H9 (cell line): ENCODE results near the gene SPRED2. TPM values are rescaled to one million over a fixed set of nuclear protein-coding genes. Genes with fewer than 3 reads are reported as not detected.

Experiments used
- DNase-seq: peaks from one replicate; pipeline ENCODE4 v3.0.0-alpha.2; 2017
- H2AFZ ChIP-seq: one replicate; pipeline ENCODE4 v1.6.1; 2013; ENCODE audit warnings: mild to moderate bottlenecking, low read length, control low read depth, moderate library complexity
- H2AK5ac ChIP-seq: 2 replicates; pipeline ENCODE4 v1.6.1; 2013; ENCODE audit warnings: low read length, control low read depth, mixed read lengths; ENCODE audit not compliant: insufficient read length
- H2BK120ac ChIP-seq: one replicate; pipeline ENCODE4 v1.6.1; 2013; ENCODE audit warnings: low read depth, mild to moderate bottlenecking, low read length, control low read depth, inconsistent platforms; ENCODE audit not compliant: poor library complexity, severe bottlenecking
- H2BK12ac ChIP-seq: 2 replicates; pipeline ENCODE4 v1.6.1; 2013; ENCODE audit warnings: low read length, control low read depth, mixed read lengths, low read depth; ENCODE audit not compliant: insufficient read length
- H2BK15ac ChIP-seq: 2 replicates; pipeline ENCODE4 v1.6.1; 2013; ENCODE audit warnings: low read depth, low read length, control low read depth
- H2BK20ac ChIP-seq: one replicate; pipeline ENCODE4 v1.6.1; 2013; ENCODE audit warnings: low read depth, mild to moderate bottlenecking, low read length, control low read depth, inconsistent platforms; ENCODE audit not compliant: poor library complexity, severe bottlenecking
- H2BK5ac ChIP-seq: 2 replicates; pipeline ENCODE4 v1.6.1; 2013; ENCODE audit warnings: low read length, control low read depth, mixed read lengths; ENCODE audit not compliant: insufficient read length
- H3K14ac ChIP-seq: 2 replicates; pipeline ENCODE4 v1.6.1; 2013; ENCODE audit warnings: low read length, control low read depth; ENCODE audit not compliant: insufficient read depth
- H3K18ac ChIP-seq: 2 replicates; pipeline ENCODE4 v1.6.1; 2013; ENCODE audit warnings: low read depth, mild to moderate bottlenecking, mixed read lengths, low read length, control low read depth; ENCODE audit not compliant: insufficient read length
- H3K23ac ChIP-seq: 2 replicates; pipeline ENCODE4 v1.6.1; 2013; ENCODE audit warnings: low read length, control low read depth, mixed read lengths, low read depth; ENCODE audit not compliant: insufficient read length
- H3K23me2 ChIP-seq: 2 replicates; pipeline ENCODE4 v1.6.1; 2013; ENCODE audit warnings: low read depth, mild to moderate bottlenecking, mixed read lengths, low read length, control low read depth; ENCODE audit not compliant: insufficient read length, poor library complexity, severe bottlenecking
- H3K27ac ChIP-seq: 2 replicates; pipeline ENCODE4 v1.5.1; 2013; ENCODE audit warnings: low read length, control low read depth, mixed read lengths, low read depth; ENCODE audit not compliant: insufficient read length
- H3K27me3 ChIP-seq: 2 replicates; pipeline ENCODE4 v1.6.1; 2013; ENCODE audit warnings: low read length, control low read depth, inconsistent platforms; ENCODE audit not compliant: insufficient read depth
- H3K4ac ChIP-seq: 2 replicates; pipeline ENCODE4 v1.6.1; 2013; ENCODE audit warnings: low read depth, mild to moderate bottlenecking, control low read depth, inconsistent platforms, low read length, moderate library complexity
- H3K4me1 ChIP-seq: 2 replicates; pipeline ENCODE4 v1.6.1; 2013; ENCODE audit warnings: low read length, control low read depth, inconsistent platforms; ENCODE audit not compliant: insufficient read depth
- H3K4me2 ChIP-seq: 2 replicates; pipeline ENCODE4 v1.6.1; 2013; ENCODE audit warnings: low read length, control low read depth, mixed read lengths; ENCODE audit not compliant: insufficient read length, insufficient read depth
- H3K56ac ChIP-seq: 2 replicates; pipeline ENCODE4 v1.6.1; 2013; ENCODE audit warnings: low read depth, mild to moderate bottlenecking, mixed read lengths, low read length, control low read depth; ENCODE audit not compliant: insufficient read length
- H3K79me1 ChIP-seq: 2 replicates; pipeline ENCODE4 v1.6.1; 2013; ENCODE audit warnings: low read depth, mild to moderate bottlenecking, moderate library complexity, low read length, control low read depth, inconsistent platforms; ENCODE audit not compliant: insufficient read depth, poor library complexity, severe bottlenecking
- H3K79me2 ChIP-seq: 2 replicates; pipeline ENCODE4 v1.6.1; 2013; ENCODE audit warnings: low read length, control low read depth, inconsistent platforms; ENCODE audit not compliant: insufficient read depth
- H3K9ac ChIP-seq: 2 replicates; pipeline ENCODE4 v1.6.1; 2013; ENCODE audit warnings: low read length, control low read depth, mixed read lengths; ENCODE audit not compliant: insufficient read length; ENCODE audit errors: extremely low read depth
- H3K9me3 ChIP-seq: one replicate; pipeline ENCODE4 v1.6.1; 2013; ENCODE audit warnings: low read depth, low read length, inconsistent platforms; ENCODE audit not compliant: control insufficient read depth
- H3T11ph ChIP-seq: one replicate; pipeline ENCODE4 v1.6.1; 2013; ENCODE audit warnings: mild to moderate bottlenecking, low read length, control low read depth, inconsistent platforms
- H4K20me1 ChIP-seq: one replicate; pipeline ENCODE4 v1.6.1; 2013; ENCODE audit not compliant: control insufficient read depth, insufficient read length, insufficient read depth
- H4K5ac ChIP-seq: 2 replicates; pipeline ENCODE4 v1.6.1; 2013; ENCODE audit warnings: low read depth, mild to moderate bottlenecking, mixed read lengths, low read length, control low read depth; ENCODE audit not compliant: insufficient read length
- H4K8ac ChIP-seq: replicated peaks from 2 replicates; pipeline ENCODE4 v1.6.1; 2013; ENCODE audit warnings: low read length, control low read depth, mixed read lengths, low read depth; ENCODE audit not compliant: insufficient read length
- H4K91ac ChIP-seq: 2 replicates; pipeline ENCODE4 v1.6.1; 2013; ENCODE audit warnings: low read depth, mild to moderate bottlenecking, moderate library complexity, mixed read lengths, low read length, control low read depth; ENCODE audit not compliant: insufficient read length
- H3K27ac Mint-ChIP-seq, 3 experiments: 2 replicates in 2 of 3; 3 replicates in 1 of 3; pipeline ENCODE4 v1.8.0; 2020 to 2021; ENCODE audit warnings: mixed read lengths in 3 of 3, mild to moderate bottlenecking in 1 of 3, moderate library complexity in 1 of 3
- H3K27me3 Mint-ChIP-seq: 2 replicates; pipeline ENCODE4 v1.8.0; 2021; ENCODE audit warnings: low read depth, mild to moderate bottlenecking, moderate library complexity, mixed read lengths
- H3K36me3 Mint-ChIP-seq, 3 experiments: 2 replicates in 2 of 3; 3 replicates in 1 of 3; pipeline ENCODE4 v1.8.0; 2020 to 2021; ENCODE audit warnings: low read depth in 3 of 3, mixed read lengths in 3 of 3; ENCODE audit not compliant: insufficient read depth in 1 of 3
- H3K4me1 Mint-ChIP-seq, 2 experiments: 2 replicates each; pipeline ENCODE4 v1.8.0; 2020; ENCODE audit warnings: mixed read lengths in 2 of 2
- H3K4me3 Mint-ChIP-seq, 2 experiments: 2 replicates in 1 of 2; 3 replicates in 1 of 2; pipeline ENCODE4 v1.8.0; 2020 to 2021; ENCODE audit warnings: mild to moderate bottlenecking in 2 of 2, mixed read lengths in 2 of 2, moderate library complexity in 1 of 2
- H3K9me3 Mint-ChIP-seq, 2 experiments: 2 replicates in 1 of 2; 3 replicates in 1 of 2; pipeline ENCODE4 v1.8.0; 2020; ENCODE audit warnings: mild to moderate bottlenecking in 2 of 2, mixed read lengths in 2 of 2, moderate library complexity in 1 of 2
- WGBS: extraction: QIAGEN DNeasy Blood & Tissue Kit; methylation state at CpG from one replicate; pipeline ENCODE4 v1.1.7; 2013; ENCODE audit warnings: missing lambda C conversion rate, low lambda C conversion rate, mixed read lengths; ENCODE audit not compliant: insufficient read length; ENCODE audit errors: extremely low coverage; 5-methylcytosine and 5-hydroxymethylcytosine counted together
- total RNA-seq: library from RNA; stranded (reverse); gene quantifications from 2 replicates; pipeline ENCODE4 v1.2.1, GENCODE V29; 2021
- TF ChIP-seq, protein P1 (sequence below): fragments of 200-600 bp; sonication (generic); conservative IDR thresholded peaks from 3 replicates; pipeline ENCODE4 v1.8.0; 2021; ENCODE audit warnings: antibody characterized with exemption, mild to moderate bottlenecking

The SPRED2 gene
- total RNA-seq, 1 experiment from 2014 or later: 23.5 TPM

DNA sequence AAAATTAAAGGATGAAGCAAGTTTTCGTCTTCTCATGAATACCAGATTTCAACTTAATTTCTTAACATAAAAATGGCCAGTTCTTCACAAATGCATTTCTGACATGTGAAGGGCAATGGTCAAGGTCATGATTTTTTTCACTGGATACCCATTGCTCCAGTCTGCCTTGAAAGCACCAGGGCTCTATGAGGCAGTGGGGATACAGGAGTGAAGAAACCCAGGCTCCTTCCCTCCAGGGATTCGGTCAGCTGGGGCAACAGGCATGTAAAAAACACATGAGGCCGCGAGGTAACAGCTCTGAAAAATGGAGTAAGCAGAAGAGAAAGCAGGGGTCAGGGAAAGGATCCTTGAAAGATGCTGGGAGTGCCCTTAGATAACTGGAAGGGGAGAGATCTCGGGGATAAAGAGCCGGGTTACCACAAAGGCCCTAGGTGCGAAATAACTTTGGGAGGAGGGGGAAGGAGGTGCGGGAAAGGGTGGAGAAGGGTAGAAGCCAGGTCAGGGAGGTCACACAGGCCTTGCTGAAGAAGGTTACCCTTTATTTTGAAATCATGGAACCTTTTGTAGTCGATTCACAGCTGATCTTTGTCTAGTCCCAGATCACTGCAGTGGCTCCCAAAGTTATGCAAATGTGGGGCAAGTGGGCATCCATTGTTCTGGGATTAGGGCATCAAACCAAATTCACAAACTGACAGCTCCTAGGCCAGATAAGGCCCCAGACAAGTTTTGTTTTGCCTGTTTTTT is 5.2 kb upstream of the SPRED2 start:
- no peak overlapping the region for H3K9ac ChIP-seq
- peaks cover 7% of the 10 kb centered on the region; the same call in 1 of the 2 replicates for H3K4me1 ChIP-seq
- H3K27me3 ChIP-seq: peaks cover 10% of the 10 kb centered on the region; the same call in 1 of the 2 replicates
- no peak overlapping the region for H3K23ac ChIP-seq
- no peak overlapping the region for H2BK15ac ChIP-seq
- H3K79me1 ChIP-seq: no peaks in the 10 kb centered on the region
- DNase-seq: peak; percentile 61
- no peak overlapping the region for H2AFZ ChIP-seq
- peak overlapping the region; percentile 66 for H3K4me2 ChIP-seq
- no peak overlapping the region for H4K5ac ChIP-seq
- no peaks in the 10 kb centered on the region for H3K79me2 ChIP-seq
- H3K9me3 ChIP-seq: no peaks in the 10 kb centered on the region
- H2BK5ac ChIP-seq: no peak overlapping the region
- peak overlapping the region in 2 of 3 experiments; percentile 19 to 82; a peak in 3 of 7 replicates for H3K27ac Mint-ChIP-seq
- no peaks in the 10 kb centered on the region for H4K20me1 ChIP-seq
- H4K91ac ChIP-seq: no peak overlapping the region
- no peak overlapping the region for H3K18ac ChIP-seq
- no peak overlapping the region for H2BK120ac ChIP-seq
- H3K27ac ChIP-seq: no peak overlapping the region
- H2BK12ac ChIP-seq: no peak overlapping the region
- H2AK5ac ChIP-seq: no peak overlapping the region
- H2BK20ac ChIP-seq: no peak overlapping the region
- WGBS: no CpG with 5 or more reads among the region's 9 CpGs
- no peak overlapping the region for H3K14ac ChIP-seq
- peaks cover 50 to 57% of the 10 kb centered on the region in 2 experiments for H3K4me1 Mint-ChIP-seq
- no peaks in the 10 kb centered on the region for H3K23me2 ChIP-seq
- H3K56ac ChIP-seq: no peak overlapping the region
- H3K36me3 Mint-ChIP-seq: peaks cover 0 to 3% (median 0%) of the 10 kb centered on the region in 3 experiments; a peak in 1 of 7 replicates
- H3K27me3 Mint-ChIP-seq: peaks cover 85% of the 10 kb centered on the region
- TF ChIP-seq, protein P1, sequence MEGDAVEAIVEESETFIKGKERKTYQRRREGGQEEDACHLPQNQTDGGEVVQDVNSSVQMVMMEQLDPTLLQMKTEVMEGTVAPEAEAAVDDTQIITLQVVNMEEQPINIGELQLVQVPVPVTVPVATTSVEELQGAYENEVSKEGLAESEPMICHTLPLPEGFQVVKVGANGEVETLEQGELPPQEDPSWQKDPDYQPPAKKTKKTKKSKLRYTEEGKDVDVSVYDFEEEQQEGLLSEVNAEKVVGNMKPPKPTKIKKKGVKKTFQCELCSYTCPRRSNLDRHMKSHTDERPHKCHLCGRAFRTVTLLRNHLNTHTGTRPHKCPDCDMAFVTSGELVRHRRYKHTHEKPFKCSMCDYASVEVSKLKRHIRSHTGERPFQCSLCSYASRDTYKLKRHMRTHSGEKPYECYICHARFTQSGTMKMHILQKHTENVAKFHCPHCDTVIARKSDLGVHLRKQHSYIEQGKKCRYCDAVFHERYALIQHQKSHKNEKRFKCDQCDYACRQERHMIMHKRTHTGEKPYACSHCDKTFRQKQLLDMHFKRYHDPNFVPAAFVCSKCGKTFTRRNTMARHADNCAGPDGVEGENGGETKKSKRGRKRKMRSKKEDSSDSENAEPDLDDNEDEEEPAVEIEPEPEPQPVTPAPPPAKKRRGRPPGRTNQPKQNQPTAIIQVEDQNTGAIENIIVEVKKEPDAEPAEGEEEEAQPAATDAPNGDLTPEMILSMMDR: no peak
- H3T11ph ChIP-seq: no peak overlapping the region
- H4K8ac ChIP-seq: no peak overlapping the region
- H3K4ac ChIP-seq: no peak overlapping the region
- H3K4me3 Mint-ChIP-seq: peak overlapping the region; percentile 82 to 95
- H3K9me3 Mint-ChIP-seq: no peaks in the 10 kb centered on the region; a peak in 1 of 5 replicates
